WTC11 (cell line): ENCODE measurements around the gene PCBD1. TPM values are rescaled to one million over a fixed set of nuclear protein-coding genes. Genes with fewer than 3 reads are reported as not detected.

Experiments
- ATAC-seq: fragments of 200-7000 bp; cut with Tn5 transposase; 2 replicates; pipeline ENCODE4 v1.10.0; 2021; ENCODE audit warnings: mild to moderate bottlenecking, moderate library complexity
- CTCF ChIA-PET: fragments of 300-600 bp; sonication (Branson Sonifier 250); formaldehyde crosslinking; loops from one replicate; lab custom pipeline; 2021; ENCODE audit warnings: antibody characterized with exemption; lab: Charles Lee
- POLR2A ChIA-PET: fragments of 350-600 bp; sonication (Branson Sonifier 250); formaldehyde crosslinking; loops from one replicate; lab custom pipeline; 2021; ENCODE audit warnings: antibody characterized with exemption; lab: Charles Lee
- DNase-seq: peaks from one replicate; pipeline ENCODE4 v3.0.0; 2021; ENCODE audit warnings: low spot score
- H3K27ac Mint-ChIP-seq: 2 replicates; pipeline ENCODE4 v1.8.0; 2021; ENCODE audit warnings: mixed read lengths
- H3K27me3 Mint-ChIP-seq: 2 replicates; pipeline ENCODE4 v1.8.0; 2021; ENCODE audit warnings: low read depth, mild to moderate bottlenecking, moderate library complexity, mixed read lengths
- H3K36me3 Mint-ChIP-seq: 2 replicates; pipeline ENCODE4 v1.8.0; 2021; ENCODE audit warnings: mixed read lengths
- H3K4me1 Mint-ChIP-seq: 2 replicates; pipeline ENCODE4 v1.8.0; 2022; ENCODE audit warnings: mixed read lengths
- H3K4me3 Mint-ChIP-seq: 2 replicates; pipeline ENCODE4 v1.8.0; 2021; ENCODE audit warnings: mild to moderate bottlenecking, moderate library complexity, mixed read lengths
- H3K9me3 Mint-ChIP-seq: 2 replicates; pipeline ENCODE4 v1.8.0; 2021; ENCODE audit warnings: mixed read lengths
- ARID4B ChIP-seq: sonication (generic); formaldehyde crosslinking; IDR thresholded peaks from 2 replicates; pipeline ENCODE4 v1.8.0; 2023; ENCODE audit warnings: missing genetic modification reagents, mild to moderate bottlenecking, borderline replicate concordance
- ATF1 ChIP-seq: sonication (generic); formaldehyde crosslinking; IDR thresholded peaks from 2 replicates; pipeline ENCODE4 v1.8.1; 2023; ENCODE audit warnings: mild to moderate bottlenecking, moderate library complexity, missing genetic modification reagents
- ATF2 ChIP-seq: sonication (generic); formaldehyde crosslinking; IDR thresholded peaks from 2 replicates; pipeline ENCODE4 v1.8.1; 2022; ENCODE audit warnings: low read depth, missing genetic modification reagents, borderline replicate concordance
- ATF3 ChIP-seq: sonication (generic); formaldehyde crosslinking; conservative IDR thresholded peaks from 2 replicates; pipeline ENCODE4 v1.8.1; 2022; ENCODE audit warnings: mild to moderate bottlenecking, missing genetic modification reagents
- E2F4 ChIP-seq: sonication (generic); formaldehyde crosslinking; IDR thresholded peaks from 2 replicates; pipeline ENCODE4 v1.8.1; 2022; ENCODE audit warnings: low read depth, mild to moderate bottlenecking, moderate library complexity, missing genetic modification reagents, borderline replicate concordance
- E2F5 ChIP-seq: sonication (generic); formaldehyde crosslinking; IDR thresholded peaks from 2 replicates; pipeline ENCODE4 v1.8.1; 2022; ENCODE audit warnings: mild to moderate bottlenecking, moderate library complexity, missing genetic modification reagents
- FOXP4 ChIP-seq: sonication (generic); formaldehyde crosslinking; IDR thresholded peaks from 2 replicates; pipeline ENCODE4 v1.8.0; 2022; ENCODE audit warnings: mild to moderate bottlenecking, missing genetic modification reagents
- GTF2I ChIP-seq: fragments of 250-450 bp; sonication (Bioruptor Pico); conservative IDR thresholded peaks from 2 replicates; pipeline ENCODE4 v1.4.0; 2021; ENCODE audit warnings: mild to moderate bottlenecking
- SMAD3 ChIP-seq: sonication (generic); formaldehyde crosslinking; IDR thresholded peaks from 2 replicates; pipeline ENCODE4 v1.8.0; 2022; ENCODE audit warnings: missing genetic modification reagents, mild to moderate bottlenecking, borderline replicate concordance
- STAT6 ChIP-seq: sonication (generic); formaldehyde crosslinking; conservative IDR thresholded peaks from 2 replicates; pipeline ENCODE4 v1.8.1; 2023; ENCODE audit warnings: mild to moderate bottlenecking, low read depth, missing genetic modification reagents, moderate library complexity
- TEAD1 ChIP-seq: sonication (generic); formaldehyde crosslinking; IDR thresholded peaks from 2 replicates; pipeline ENCODE4 v1.8.0; 2022; ENCODE audit warnings: mild to moderate bottlenecking, missing genetic modification reagents
- ZNF219 ChIP-seq: sonication (generic); formaldehyde crosslinking; IDR thresholded peaks from 2 replicates; pipeline ENCODE4 v1.8.0; 2023; ENCODE audit warnings: missing genetic modification reagents, mild to moderate bottlenecking, borderline replicate concordance
- ZNF317 ChIP-seq: sonication (generic); formaldehyde crosslinking; IDR thresholded peaks from 2 replicates; pipeline ENCODE4 v1.8.1; 2023; ENCODE audit warnings: low read depth, mild to moderate bottlenecking, moderate library complexity, missing genetic modification reagents, borderline replicate concordance
- ZNF512 ChIP-seq: sonication (generic); formaldehyde crosslinking; IDR thresholded peaks from 2 replicates; pipeline ENCODE4 v1.8.1; 2022; ENCODE audit warnings: missing genetic modification reagents, borderline replicate concordance
- total RNA-seq: library from RNA; stranded (reverse); gene quantifications from 3 replicates; pipeline ENCODE4 v1.2.3, GENCODE V29; 2021

The PCBD1 gene
- total RNA-seq, 1 experiment from 2014 or later: 32.5 TPM

- TF ChIP-seq GTF2I (CRISPR knock-in tag) (no peak), ATF1 (CRISPR knock-in tag) (no peak), TEAD1 (no peak), ATF3 (CRISPR knock-in tag) (no peak), ZNF219 (no peak), ATF2 (CRISPR knock-in tag) (no peak), ZNF317 (CRISPR knock-in tag) (no peak)
- peaks cover 3% of the 10 kb centered on the region; the same call in 1 of the 2 replicates for H3K9me3 Mint-ChIP-seq
- no peak for ATAC-seq
- H3K4me1 Mint-ChIP-seq: no peaks in the 10 kb centered on the region; the same call in 1 of the 2 replicates
- no peaks in the 10 kb centered on the region for H3K36me3 Mint-ChIP-seq
- no peaks in the 10 kb centered on the region; the same call in 1 of the 2 replicates for H3K27me3 Mint-ChIP-seq
- ChIA-PET CTCF (interaction anchor here (1.1 kb wide), 1 partner anchor 12 kb away, joined by 5 read pairs; no protein-coding TSS in a partner anchor), POLR2A (no interaction called here)
- no peak for DNase-seq
- H3K4me3 Mint-ChIP-seq: no peak overlapping the region
- no peak overlapping the region for H3K27ac Mint-ChIP-seq
Measured at GRCh38 chr10:70915206-70915605, 26.8 kb upstream of the PCBD1 start.

GRCh38 chr10:70914316-70914864, 26.0 kb upstream of the PCBD1 start:
- DNase-seq: no peak
- H3K9me3 Mint-ChIP-seq: peaks cover 3% of the 10 kb centered on the region; the same call in 1 of the 2 replicates
- CTCF ChIA-PET: interaction anchor here (1.1 to 2.4 kb wide), 2 partner anchors 11 kb away, joined by 5 to 21 read pairs; no protein-coding TSS in a partner anchor
- TF ChIP-seq SMAD3 (CRISPR knock-in tag) (no peak), FOXP4 (CRISPR knock-in tag) (no peak), ZNF512 (CRISPR knock-in tag) (no peak), E2F5 (CRISPR knock-in tag) (no peak)
- TF ChIP-seq, all 79 proteins: peak for 0
- POLR2A ChIA-PET: no interaction called here
- Mint-ChIP-seq H3K4me1 (no peaks in the 10 kb centered on the region; the same call in 1 of the 2 replicates), H3K36me3 (no peaks in the 10 kb centered on the region), H3K27me3 (no peaks in the 10 kb centered on the region; the same call in 1 of the 2 replicates), H3K4me3 (no peak overlapping the region), H3K27ac (no peak overlapping the region)
- no peak for ATAC-seq

GRCh38 chr10:70913893-70914240, 25.5 kb upstream of the PCBD1 start:
- ChIA-PET POLR2A (no interaction called here), CTCF (interaction anchor here (2.4 kb wide), 1 partner anchor 11 kb away, joined by 21 read pairs; no protein-coding TSS in a partner anchor)
- H3K4me1 Mint-ChIP-seq: no peaks in the 10 kb centered on the region; the same call in 1 of the 2 replicates
- H3K27me3 Mint-ChIP-seq: no peaks in the 10 kb centered on the region; the same call in 1 of the 2 replicates
- ATAC-seq (no peak), DNase-seq (peak; percentile 4)
- no peak overlapping the region for H3K4me3 Mint-ChIP-seq
- no peak overlapping the region for H3K27ac Mint-ChIP-seq
- no peaks in the 10 kb centered on the region for H3K36me3 Mint-ChIP-seq
- peaks cover 3% of the 10 kb centered on the region; the same call in 1 of the 2 replicates for H3K9me3 Mint-ChIP-seq
- no peak for TF ChIP-seq STAT6 (CRISPR knock-in tag)
- TF ChIP-seq ZNF317 (CRISPR knock-in tag): no peak
- TF ChIP-seq ARID4B (CRISPR knock-in tag): no peak
- TF ChIP-seq E2F4 (CRISPR knock-in tag): no peak
